Measurements from ENCODE around the gene PRRX2.
"Not testable (repeated sequence)": the region's sequence is repeated elsewhere in the genome, so short reads cannot be mapped to it uniquely, and the experiment has no call there.

Gene PRRX2

DNA sequence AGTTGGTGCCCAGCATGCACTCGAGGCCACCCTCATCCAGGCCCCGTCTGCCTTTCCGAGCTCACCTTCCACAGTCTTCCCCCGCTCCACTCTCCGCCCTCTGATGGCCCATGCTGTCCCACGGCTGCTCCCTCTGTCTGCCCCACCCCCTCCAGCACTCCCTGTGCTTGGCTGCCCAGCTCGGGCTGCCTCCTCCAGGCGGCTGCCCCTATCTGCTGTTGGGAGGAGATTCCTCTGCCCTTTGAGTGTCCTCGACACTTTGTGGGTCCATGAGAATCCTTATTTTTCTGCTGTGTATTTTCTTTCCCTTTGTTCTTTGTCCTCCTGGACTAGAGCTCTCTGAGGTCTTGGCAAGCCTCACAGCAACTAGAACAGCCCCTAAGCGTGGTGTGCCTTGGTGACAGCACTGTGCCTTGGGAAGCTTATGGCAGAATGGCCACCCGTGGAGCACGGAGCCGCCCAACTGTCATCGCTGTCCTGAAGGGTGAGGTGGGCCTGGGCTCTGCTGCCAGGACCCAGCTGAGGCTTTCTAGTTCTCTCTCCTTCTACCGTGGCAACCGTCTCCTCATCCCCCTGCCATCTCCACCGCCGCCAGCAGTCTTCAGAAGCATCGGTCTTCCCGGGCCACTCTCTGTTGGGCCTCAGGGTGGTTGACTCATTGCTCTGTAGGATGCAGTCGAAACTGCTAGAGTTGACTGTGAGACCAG, 34.3 kb upstream of the PRRX2 start:
- TF ChIP-seq, protein P1, sequence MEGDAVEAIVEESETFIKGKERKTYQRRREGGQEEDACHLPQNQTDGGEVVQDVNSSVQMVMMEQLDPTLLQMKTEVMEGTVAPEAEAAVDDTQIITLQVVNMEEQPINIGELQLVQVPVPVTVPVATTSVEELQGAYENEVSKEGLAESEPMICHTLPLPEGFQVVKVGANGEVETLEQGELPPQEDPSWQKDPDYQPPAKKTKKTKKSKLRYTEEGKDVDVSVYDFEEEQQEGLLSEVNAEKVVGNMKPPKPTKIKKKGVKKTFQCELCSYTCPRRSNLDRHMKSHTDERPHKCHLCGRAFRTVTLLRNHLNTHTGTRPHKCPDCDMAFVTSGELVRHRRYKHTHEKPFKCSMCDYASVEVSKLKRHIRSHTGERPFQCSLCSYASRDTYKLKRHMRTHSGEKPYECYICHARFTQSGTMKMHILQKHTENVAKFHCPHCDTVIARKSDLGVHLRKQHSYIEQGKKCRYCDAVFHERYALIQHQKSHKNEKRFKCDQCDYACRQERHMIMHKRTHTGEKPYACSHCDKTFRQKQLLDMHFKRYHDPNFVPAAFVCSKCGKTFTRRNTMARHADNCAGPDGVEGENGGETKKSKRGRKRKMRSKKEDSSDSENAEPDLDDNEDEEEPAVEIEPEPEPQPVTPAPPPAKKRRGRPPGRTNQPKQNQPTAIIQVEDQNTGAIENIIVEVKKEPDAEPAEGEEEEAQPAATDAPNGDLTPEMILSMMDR (conservative IDR thresholded peaks at IDR 0.05) = no peak
- TF ChIP-seq ZFX (IDR thresholded peaks at IDR 0.05) = no peak
- no peak overlapping the region for H3K27ac ChIP-seq

DNA sequence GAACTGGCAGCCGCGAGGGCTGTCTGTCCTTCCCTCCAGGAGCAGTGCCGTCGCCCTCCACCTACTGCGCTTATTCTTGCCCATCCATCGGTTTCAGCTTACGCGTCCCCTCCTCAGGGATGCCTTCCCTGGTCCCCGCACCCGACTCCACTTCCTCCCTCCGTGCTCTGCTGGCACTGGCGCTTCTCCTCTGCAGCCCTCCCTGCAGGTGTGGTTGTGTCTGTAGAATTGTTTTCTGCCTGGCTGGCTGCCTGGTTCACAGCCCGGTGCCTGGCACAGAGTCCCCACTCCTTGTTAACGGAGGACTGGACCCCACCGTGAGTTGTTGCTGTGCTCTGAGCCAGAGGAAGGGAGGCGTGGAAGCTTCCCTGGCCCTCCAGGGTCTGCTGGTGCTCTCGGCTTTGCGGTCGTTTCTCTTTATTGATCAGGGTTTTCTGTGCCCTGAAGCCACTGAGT, 33.7 kb upstream of the PRRX2 start:
- TF ChIP-seq ZFX (IDR thresholded peaks at IDR 0.05) = no peak
- TF ChIP-seq, protein P1 (conservative IDR thresholded peaks at IDR 0.05) = no peak
- no peak overlapping the region for H3K27ac ChIP-seq

DNA sequence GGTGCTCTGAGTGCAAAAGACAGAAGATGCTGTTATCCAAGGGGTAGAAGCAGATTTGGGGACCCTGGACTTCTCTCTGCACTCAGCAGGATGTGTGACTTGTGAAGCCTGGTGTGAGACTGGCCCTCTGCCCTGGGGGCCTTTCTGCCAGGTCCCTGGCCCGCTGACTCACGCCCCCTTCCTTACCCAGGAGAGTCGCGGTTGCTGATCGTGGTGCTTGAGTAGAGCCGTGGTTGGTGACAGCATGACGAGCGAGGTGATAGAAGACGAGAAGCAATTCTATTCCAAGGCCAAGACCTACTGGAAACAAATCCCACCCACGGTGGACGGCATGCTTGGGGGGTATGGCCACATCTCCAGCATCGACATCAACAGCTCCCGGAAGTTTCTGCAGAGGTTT, 33.0 kb upstream of the PRRX2 start:
- TF ChIP-seq ZFX (IDR thresholded peaks at IDR 0.05) = no peak
- TF ChIP-seq, protein P1 (conservative IDR thresholded peaks at IDR 0.05) = no peak
- H3K27ac ChIP-seq = no peak overlapping the region

DNA sequence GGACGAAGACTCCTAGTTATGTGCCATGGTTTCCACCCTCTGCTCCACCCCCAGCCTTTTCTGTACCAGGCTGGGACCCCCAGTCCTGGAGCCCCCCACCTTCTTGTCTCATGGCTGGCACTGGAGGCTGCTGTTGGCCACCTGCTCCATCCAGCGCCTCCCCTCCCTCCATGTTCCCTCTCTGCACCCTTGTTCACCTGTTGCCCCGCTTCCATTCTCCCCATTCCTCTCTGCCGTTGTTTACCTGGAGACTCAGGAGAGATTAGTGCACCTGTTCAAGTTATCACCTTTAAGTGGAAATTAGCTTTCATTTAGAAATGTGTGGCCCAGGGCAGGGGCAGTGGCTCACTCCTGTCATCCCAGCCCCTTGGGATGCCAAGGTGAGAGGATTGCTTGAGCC, 32.2 kb upstream of the PRRX2 start:
- TF ChIP-seq ZFX (IDR thresholded peaks at IDR 0.05) = no peak
- TF ChIP-seq, protein P1 (conservative IDR thresholded peaks at IDR 0.05) = no peak
- H3K27ac ChIP-seq = no peak overlapping the region

DNA sequence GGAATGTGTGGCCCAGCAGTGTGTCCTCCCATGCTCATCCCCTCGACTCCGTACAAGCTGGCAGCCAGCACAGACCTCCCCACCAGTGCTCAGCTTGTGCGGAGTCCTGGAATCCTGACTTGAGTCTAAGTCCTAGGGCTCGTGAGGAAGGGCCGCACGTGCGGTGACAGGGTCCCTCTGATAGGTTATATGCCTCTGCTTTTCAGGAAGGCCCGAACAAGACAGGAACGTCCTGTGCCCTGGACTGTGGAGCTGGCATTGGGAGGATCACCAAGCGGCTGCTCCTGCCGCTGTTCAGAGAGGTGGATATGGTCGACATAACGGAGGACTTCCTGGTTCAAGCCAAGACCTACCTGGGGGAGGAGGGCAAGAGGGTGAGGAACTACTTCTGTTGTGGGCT, 31.6 kb upstream of the PRRX2 start:
- no peak overlapping the region for H3K27ac ChIP-seq
- TF ChIP-seq ZFX (IDR thresholded peaks at IDR 0.05) = no peak
- TF ChIP-seq, protein P1 (conservative IDR thresholded peaks at IDR 0.05) = no peak

DNA sequence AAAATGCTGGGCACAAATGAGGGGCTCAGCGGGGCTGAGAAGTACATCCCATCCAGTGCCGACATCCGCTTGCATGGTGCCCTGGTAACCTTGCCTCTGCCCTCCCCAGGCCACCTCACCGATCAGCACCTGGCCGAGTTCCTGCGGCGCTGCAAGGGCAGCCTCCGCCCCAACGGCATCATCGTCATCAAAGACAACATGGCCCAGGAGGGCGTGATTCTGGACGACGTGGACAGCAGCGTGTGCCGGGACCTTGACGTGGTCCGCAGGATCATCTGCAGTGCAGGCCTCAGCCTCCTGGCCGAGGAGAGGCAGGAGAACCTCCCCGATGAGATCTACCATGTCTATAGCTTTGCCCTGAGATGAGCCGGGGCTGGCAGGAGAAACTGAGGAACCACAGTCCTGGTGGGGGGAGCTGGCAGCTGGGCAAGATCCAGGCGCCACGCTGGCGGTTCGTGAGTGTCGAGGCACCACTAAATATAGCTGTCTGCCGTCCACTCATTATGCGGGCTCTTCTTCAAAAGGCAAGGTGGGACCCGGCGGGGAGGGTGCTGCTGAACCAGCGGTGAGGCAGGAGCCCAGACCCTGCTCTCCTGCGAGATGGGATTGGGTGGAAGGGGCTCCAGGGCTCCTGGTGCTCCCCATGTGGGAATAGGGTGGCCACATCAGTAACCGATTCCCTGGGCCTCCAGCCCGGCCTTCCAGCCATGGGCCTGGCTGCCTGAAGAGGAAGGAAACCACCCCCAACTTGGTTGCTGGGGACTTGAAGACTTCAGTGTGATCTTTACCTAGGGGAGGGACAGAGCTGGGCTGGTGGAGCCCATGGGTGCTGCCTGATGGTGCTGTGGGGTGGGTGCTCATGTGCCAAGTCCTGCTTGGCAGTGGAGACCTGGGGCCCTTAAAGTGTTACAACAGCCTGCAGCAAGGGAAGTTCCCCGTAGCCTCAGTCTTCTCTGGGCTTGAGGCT, 30.1 kb upstream of the PRRX2 start:
- TF ChIP-seq, protein P1 (conservative IDR thresholded peaks at IDR 0.05) = no peak
- no peak for TF ChIP-seq ZFX (IDR thresholded peaks at IDR 0.05)
- no peak overlapping the region for H3K27ac ChIP-seq

DNA sequence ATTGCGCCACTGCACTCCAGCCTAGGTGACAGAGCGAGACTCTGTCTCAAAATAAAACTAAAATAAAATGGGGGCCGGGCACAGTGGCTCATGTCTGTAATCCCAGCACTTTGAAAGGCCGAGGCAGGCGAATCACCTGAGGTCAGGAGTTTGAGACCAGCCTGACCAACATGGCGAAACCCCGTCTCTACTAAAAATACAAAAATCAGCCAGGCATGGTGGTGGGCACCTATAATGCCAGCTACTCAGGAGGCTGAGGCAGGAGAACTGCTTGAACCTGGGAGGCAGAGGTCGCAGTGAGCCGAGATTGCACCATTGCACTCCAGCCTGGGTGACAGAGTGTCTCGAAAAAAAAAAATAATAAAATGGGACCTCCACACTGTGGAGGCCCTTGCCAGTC, 29.1 kb upstream of the PRRX2 start:
- H3K27ac ChIP-seq = not testable (repeated sequence)
